ENCODE measurements around the gene ADAT1. TPM values are rescaled to one million over a fixed set of nuclear protein-coding genes. Genes with fewer than 3 reads are reported as not detected.

ADAT1 gene
- total and polyA plus RNA-seq, 2 donors, result 16.9 to 47.2 TPM

DNA sequence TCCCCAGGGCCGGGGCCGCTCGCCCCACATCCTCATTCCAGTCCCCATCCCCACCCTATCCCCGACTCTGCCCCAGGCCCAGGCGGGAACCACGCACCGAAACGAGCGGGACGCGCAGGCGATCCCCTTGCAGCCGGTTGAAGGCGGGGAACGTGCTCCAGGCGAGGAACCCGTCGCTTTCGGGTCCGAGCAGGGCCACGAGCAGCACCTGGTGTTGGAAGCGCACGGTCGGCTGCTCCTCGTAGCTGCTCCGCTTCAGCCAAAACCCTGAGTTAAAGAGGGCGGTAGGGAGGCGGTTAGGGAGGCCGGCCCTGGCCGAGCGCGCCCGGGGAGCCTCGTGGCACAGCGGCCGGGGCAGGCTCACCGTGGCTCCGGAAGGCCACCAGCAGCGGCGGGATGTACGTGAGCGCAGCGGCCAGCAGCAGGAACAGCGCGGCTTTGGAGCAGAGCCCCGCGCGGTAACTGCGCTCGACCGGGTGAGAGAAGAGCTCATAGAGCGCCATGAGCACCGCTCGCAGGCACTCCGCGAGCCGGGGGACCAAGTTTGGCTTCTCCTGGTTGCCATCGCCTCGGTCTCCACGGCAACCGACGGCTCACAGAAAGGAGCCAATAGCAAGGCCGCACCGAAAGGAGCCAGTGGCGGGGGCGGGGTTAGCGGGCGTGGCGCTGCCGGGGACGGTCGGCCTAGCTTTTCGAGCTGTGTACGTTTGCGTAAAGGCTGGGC lies 67.2 kb downstream of the ADAT1 start, which contains the start of gene TMEM231:
TMEM231 (minus strand) TSS at position 546 of the 724 bp plus-strand sequence; CDS start at position 503, 43 bp downstream.
- peak; percentile 86 for DNase-seq (ENCODE audit: extremely low spot score)
- H3K36me3 ChIP-seq (ENCODE audit: insufficient read depth), result no peaks in the 10 kb centered on the region
- H3K4me3 ChIP-seq (ENCODE audit: low read depth, low read length), result peak within 1 kb of the TSS; percentile 62
- H3K4me1 ChIP-seq (ENCODE audit: insufficient read depth), result peaks cover 1% of the 10 kb centered on the region
- WGBS, result under 1% methylated on average over 75 of the region's 75 CpGs
- H3K27ac ChIP-seq (ENCODE audit: low read depth), result peak within 1 kb of the TSS; percentile 40

DNA sequence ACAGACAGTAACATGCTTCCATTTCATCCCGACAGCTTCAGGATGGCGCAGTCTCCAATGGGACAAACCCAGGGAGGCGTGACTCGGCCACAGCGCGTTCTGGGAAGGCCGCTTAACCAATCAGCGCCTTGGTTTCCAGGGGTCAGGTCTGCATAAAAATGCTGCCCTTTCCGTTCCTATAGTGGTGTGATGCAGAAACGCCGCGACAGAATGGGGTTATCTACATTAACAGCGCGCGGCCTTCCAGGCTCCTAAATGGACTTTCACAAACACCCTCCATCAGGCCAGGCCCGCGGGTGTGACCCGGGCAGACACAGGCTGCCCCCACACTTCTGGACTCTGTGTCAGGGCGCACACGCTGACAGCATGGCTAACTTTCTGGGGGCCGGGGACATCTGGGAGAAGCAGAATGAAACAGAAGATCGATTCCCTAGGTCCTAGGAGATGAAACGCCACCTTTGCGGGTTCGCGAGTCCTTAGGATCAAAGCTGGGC lies 67.8 kb downstream of the ADAT1 start:
- Histone ChIP-seq H3K4me3 (ENCODE audit: low read depth, low read length) (peak overlapping the region; percentile 62), H3K4me1 (ENCODE audit: insufficient read depth) (peaks cover 1% of the 10 kb centered on the region), H3K27ac (ENCODE audit: low read depth) (no peak overlapping the region), H3K36me3 (ENCODE audit: insufficient read depth) (no peaks in the 10 kb centered on the region)
- WGBS, result under 1% methylated on average over 26 of the region's 26 CpGs
- DNase-seq (ENCODE audit: extremely low spot score), result peak; percentile 60

DNA sequence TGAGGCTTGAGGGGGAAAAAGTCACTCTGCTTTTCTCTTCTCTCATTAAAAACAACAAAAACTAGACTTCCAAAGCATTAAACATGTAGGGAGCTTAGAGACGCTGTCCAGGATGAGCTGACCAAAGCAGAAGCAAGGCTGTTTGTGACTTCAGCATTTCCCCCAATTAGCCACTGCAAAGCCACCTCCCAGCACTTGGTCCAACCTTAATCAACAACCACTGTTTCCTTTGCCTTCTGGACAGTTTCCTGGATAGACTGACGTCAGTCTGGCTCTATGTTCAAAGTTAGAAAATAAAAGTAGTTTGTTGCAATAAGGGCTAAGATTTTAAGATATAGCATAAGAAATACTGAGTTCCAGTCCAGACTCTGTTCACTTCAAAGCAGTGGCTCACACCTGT lies 70.1 kb downstream of the ADAT1 start:
- 85% methylated on average over 2 of the region's 2 CpGs for WGBS
- H3K27ac ChIP-seq (ENCODE audit: low read depth), result no peak overlapping the region
- H3K4me1 ChIP-seq (ENCODE audit: insufficient read depth), result peaks cover 1% of the 10 kb centered on the region
- H3K4me3 ChIP-seq (ENCODE audit: low read depth, low read length), result no peak overlapping the region
- H3K36me3 ChIP-seq (ENCODE audit: insufficient read depth), result no peaks in the 10 kb centered on the region
- no peak for DNase-seq (ENCODE audit: extremely low spot score)

DNA sequence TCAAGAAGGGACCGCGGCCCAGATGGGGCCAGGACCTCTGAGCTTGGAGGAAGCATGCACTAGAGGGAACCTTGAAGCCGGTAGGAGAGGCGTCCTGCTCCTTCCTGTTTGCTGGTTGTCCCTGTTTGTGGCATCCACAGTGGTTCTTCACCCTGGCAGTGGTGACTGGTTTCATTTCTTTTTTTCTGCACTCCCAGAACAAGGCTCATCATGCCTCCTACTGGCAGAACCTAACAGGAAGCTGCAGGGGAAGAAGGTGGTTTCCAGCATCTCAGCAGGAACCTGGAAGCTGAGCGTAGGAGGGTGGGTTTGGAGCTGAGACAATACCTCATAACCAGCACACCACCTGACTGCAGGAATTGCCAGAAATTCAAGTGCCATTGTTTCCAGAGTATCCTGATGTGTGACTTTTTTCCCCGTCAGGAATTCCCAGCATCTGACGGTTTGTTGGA lies 72.8 kb downstream of the ADAT1 start:
- Histone ChIP-seq H3K4me3 (ENCODE audit: low read depth, low read length) (no peak overlapping the region), H3K4me1 (ENCODE audit: insufficient read depth) (no peaks in the 10 kb centered on the region), H3K36me3 (ENCODE audit: insufficient read depth) (no peaks in the 10 kb centered on the region), H3K27ac (ENCODE audit: low read depth) (no peak overlapping the region)
- 81% methylated on average over 7 of the region's 7 CpGs for WGBS
- DNase-seq (ENCODE audit: extremely low spot score), result no peak

Other genes starting within 250 kb of the ADAT1 start
- 78.8 TPM for gene CFDP1, start 189.8 kb downstream of the ADAT1 start, total RNA-seq
- 71.0 TPM for gene CFDP1, start 189.8 kb downstream of the ADAT1 start, polyA plus RNA-seq
- 46.7 TPM for gene TMEM170A, start 158.6 kb downstream of the ADAT1 start, total RNA-seq
- gene TMEM170A, start 158.6 kb downstream of the ADAT1 start, polyA plus RNA-seq, result 7.2 TPM
- 1.7 TPM for gene CHST6, start 127.8 kb downstream of the ADAT1 start, total RNA-seq
- 0.15 TPM for gene CHST6, start 127.8 kb downstream of the ADAT1 start, polyA plus RNA-seq
- not detected for gene CHST5, start 87.2 kb downstream of the ADAT1 start, total RNA-seq
- 0.09 TPM for gene CHST5, start 87.2 kb downstream of the ADAT1 start, polyA plus RNA-seq
- gene TMEM231, start 67.0 kb downstream of the ADAT1 start, total RNA-seq, result 14.7 TPM
- 10.7 TPM for gene TMEM231, start 67.0 kb downstream of the ADAT1 start, polyA plus RNA-seq
- gene GABARAPL2, start 56.9 kb downstream of the ADAT1 start, total RNA-seq, result 77.5 TPM
- gene GABARAPL2, start 56.9 kb downstream of the ADAT1 start, polyA plus RNA-seq, result 168 TPM
- 91.1 TPM for gene KARS1, start 24.4 kb upstream of the ADAT1 start, total RNA-seq
- 90.6 TPM for gene KARS1, start 24.4 kb upstream of the ADAT1 start, polyA plus RNA-seq
- gene TERF2IP, start 24.5 kb upstream of the ADAT1 start, total RNA-seq, result 39.1 TPM
- gene TERF2IP, start 24.5 kb upstream of the ADAT1 start, polyA plus RNA-seq, result 67.7 TPM
- gene CPHXL2, start 53.7 kb upstream of the ADAT1 start, total RNA-seq, result not detected
- not detected for gene CPHXL2, start 53.7 kb upstream of the ADAT1 start, polyA plus RNA-seq
- not detected for gene DUXB, start 78.2 kb upstream of the ADAT1 start, total RNA-seq
- not detected for gene DUXB, start 78.2 kb upstream of the ADAT1 start, polyA plus RNA-seq
- gene CPHXL, start 103.2 kb upstream of the ADAT1 start, total RNA-seq, result not detected
- gene CPHXL, start 103.2 kb upstream of the ADAT1 start, polyA plus RNA-seq, result not detected

Measured in urinary bladder (tissue), 4 donors.